HG03439 (cell line): Measurements from ENCODE around the gene TXLNB.

Experiments
- ATAC-seq: cut with Tn5 transposase; IDR thresholded peaks from one replicate; pipeline ENCODE4 v1.9.1; 2021; ENCODE audit warnings: mild to moderate bottlenecking, moderate library complexity; ENCODE audit not compliant: unreplicated experiment

TXLNB gene

GRCh38 chr6:139291813-139292619, at the start of gene TXLNB:
Gene TXLNB (minus strand): TSS chr6:139291998. CDS start chr6:139288899, 3,099 bp downstream.
- ATAC-seq, result peak; percentile 61

GRCh38 chr6:139341060-139341459, 49.3 kb upstream of the TXLNB start:
- ATAC-seq, result no peak

GRCh38 chr6:139338795-139339194, 47.0 kb upstream of the TXLNB start:
- ATAC-seq, result no peak

DNA sequence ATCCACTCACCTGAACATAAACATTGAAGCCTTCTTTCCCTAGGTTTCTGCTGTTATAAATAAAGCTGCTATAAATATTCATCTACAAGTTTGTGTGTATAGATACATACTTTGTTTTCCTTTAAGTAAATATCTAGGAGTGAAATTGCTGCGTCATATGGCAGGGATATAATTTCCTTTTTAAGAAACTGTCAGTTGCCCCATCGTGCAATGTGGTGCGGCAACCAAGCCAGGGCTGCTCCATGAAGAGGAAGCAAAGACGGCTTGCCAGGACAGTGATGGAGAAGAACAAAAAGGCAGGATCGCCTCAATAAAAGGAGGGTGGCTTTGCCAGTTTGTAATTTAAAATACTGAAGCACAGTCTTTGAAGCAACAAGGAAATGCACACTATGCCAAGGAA, 46.0 kb upstream of the TXLNB start:
- ATAC-seq, result no peak

DNA sequence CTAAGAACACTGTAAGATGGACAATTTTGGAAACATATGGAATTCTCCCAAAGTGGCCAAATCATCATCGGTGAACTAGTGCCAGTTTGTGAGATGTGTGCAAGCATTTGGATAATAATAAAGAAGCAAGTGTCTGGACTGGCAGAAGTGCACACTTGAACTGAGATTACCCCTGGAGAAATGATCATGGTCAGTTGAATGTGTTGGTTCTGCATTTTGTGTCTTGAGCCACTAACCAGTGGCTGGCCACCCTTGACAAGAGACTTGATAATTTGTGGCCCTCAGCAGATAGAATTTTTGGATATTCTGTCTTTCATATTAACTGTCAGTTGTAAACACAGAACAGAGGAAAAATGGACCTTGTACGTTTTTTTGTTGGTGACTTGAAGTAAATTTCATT, 45.2 kb upstream of the TXLNB start:
- ATAC-seq, result no peak

DNA sequence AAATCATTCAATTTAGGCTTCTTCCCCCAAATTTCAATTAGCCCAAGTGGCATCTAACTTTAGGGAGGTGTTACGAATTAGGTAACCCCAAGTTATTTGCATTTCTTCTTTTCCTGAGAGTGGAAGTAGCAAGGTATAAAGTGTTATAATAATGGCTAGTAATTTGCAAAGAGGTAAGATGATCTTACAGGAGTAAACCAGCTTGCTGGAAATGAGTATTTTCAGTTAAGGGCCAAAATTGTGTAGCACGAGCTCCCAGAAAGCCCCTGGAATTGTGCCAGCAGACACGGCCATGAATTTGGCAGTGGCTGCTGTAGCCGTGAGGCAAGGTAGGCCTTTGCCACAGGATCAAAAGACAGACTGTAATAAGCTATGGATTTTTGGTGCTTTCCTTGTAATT, 44.7 kb upstream of the TXLNB start:
- ATAC-seq, result peak; percentile 60

DNA sequence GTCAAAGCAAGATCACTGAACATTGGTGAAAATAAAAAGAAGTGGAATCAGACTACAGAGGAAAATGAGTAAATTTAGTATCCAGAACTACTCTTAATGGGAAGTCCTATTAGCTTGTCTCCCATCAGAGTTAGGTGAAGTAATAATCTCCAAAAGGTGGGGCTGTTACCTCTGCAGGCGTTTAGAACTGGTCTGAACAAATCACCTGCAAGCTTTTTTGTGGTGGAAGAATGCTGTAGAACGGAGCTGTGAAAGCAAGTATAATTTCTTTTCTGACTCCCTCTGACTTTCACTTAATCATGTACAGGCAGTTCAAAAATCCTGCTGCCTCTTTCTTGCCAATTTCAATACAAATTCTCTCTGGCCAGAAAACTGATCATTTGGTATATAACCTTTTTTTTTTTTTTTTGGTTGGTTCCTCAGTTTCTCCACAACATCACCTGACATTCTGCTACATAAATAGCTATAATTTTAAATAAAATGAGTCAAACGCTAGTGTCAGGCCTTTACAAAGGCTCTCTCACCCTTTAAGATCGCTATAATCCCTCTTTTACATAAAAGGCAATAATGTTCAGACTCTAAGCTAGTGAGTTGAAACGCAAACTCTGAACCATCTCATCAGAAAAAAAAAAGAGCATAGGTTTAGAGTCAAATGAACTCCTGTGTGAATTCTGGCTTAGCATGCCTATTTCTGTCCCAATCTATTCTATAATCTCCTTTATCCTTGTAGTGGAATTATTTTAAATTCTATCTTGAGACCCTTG, 43.8 kb upstream of the TXLNB start:
- no peak for ATAC-seq

DNA sequence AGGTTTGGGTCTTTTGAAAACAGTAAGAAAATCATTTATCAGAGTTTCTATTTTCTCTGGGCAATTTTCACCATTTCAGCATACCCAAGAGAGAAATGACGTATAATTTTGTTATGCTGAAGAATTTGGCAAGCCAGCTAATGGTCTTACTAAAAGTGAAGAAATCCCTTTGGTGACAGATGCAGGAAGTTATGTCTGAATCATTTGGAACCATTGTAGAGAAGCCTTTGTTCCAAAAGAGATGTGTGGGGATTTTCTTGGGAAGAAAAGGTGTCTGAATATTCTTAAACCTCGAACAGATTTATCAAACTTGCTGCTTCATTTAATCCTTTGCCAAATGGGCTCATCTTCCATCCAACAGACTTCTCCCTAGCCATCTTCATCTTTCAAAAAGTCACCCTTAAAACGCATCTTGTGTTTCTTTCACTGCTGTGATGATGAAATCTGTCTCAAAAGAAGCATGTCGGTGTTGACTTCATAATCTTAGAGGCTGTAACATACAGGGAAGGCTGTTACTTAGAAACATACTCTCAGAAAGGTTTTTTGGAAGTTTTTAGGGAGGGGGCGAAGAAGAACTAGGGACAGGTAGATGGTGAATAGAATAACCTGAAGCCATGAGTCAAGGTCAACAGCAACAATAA, 43.1 kb upstream of the TXLNB start:
- no peak for ATAC-seq

GRCh38 chr6:139330826-139331500, 39.2 kb upstream of the TXLNB start:
- no peak for ATAC-seq

DNA sequence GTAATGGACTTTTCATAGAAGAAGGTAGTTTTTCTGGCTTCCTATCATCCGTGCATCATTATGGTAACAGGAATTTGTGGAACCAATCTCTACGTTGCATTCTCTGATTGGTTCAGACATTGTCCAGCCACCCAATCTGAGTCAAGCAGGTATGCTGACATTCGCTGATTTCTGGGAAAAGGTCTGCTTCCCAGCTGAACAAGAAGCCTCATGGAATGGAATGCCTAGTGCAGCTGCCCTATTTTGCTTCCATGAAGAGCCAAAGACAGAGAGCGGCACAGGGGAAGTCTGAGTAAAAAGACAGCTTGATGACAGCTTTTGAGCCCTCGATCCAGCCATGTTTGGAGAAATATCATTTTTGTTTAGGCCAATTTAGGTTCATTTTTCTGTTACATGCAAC, 38.5 kb upstream of the TXLNB start:
- ATAC-seq, result no peak

GRCh38 chr6:139329224-139329623, 37.4 kb upstream of the TXLNB start:
- no peak for ATAC-seq

DNA sequence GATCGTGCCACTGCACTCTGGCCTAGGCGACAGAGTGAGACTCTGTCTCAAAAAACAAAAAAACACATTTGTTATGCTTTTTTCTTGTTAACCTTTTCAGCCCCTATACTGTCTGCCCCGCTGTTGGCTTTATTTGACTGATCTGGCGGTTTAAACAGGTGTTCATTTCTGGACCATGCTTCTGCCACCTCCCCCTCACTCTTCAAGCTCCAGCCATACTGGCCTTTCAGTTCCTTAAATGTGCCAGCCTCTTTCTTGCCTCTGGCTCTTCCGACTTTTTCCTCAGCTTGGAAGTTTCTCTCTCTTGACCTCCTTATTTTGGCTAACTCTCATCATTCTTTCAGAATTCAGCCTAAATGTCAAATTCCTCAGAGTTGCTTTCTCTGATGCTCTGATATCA, 35.2 kb upstream of the TXLNB start:
- peak; percentile 51 for ATAC-seq

DNA sequence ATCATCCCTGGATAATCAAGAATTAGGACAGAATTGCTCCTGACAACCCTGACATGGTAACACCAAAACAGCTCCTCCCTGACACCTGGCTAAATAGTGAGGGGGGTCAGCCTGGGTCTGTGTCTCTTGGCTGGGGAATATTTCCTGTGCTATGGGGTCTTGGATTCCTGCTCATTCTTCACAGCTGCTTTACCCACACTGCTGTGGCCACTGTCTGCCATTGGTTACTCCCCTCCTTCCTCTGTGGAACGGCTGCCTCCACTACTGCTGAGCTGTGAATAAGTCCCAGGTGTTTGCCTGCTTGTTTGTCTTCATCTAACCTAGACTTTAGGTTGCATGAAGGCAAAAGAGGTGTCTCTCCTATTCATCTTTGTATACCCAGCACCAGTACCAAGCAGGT, 33.9 kb upstream of the TXLNB start:
- ATAC-seq, result no peak

- peak; percentile 40 for ATAC-seq
Observed at GRCh38 chr6:139325125-139325524, 33.3 kb upstream of the TXLNB start.

DNA sequence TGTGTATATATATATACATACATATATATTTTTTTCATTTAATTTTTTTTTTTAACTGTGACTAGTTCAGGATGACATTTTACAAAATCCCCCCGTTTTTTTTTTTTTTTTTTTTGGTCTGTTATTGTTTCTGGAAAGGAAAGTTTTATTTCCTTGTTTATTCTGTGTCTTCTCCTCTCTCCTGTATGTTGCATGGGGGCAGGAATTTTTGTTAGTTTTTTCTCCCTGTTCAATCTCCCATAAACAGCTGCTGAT, 32.4 kb upstream of the TXLNB start:
- no peak for ATAC-seq

DNA sequence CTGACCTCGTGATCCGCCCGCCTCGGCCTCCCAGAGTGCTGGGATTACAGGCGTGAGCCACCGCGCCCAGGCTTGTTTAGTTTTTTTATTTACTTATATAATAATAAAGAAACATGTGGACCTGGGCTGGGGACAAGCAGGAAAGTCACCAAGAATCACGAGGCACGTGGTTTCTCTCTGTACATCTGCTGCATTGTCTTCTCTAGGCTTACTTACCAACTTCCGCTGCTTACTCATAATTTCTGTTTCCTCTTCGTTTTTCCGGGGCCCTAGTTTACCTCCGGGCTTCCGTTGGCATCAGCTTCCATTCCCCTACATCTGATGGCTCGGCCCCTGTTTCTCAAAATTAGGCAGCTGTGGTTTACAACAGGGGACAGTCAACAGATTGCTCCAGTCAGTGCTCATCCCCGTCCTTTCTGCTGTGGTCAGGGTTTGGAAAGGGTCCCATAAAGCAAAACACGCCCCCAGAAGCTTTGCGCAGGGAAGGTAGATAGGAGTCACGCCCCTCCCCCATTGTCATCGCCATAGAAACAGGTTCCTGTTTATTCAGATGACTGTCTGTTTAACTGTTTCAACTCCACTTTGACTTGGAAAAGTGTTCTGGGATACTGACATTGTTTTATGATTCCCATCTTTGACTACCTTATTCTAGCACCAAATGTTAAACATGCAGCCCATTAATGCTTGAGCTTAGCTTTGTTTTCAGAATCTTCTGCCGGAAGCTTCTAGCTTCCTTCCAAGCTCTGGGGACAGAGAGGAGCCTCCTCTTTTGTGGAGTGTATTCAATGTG, 31.9 kb upstream of the TXLNB start:
- ATAC-seq, result peak; percentile 45

GRCh38 chr6:139320081-139320480, 28.3 kb upstream of the TXLNB start:
- ATAC-seq, result no peak

GRCh38 chr6:139316622-139317317, 25.0 kb upstream of the TXLNB start:
- no peak for ATAC-seq

- ATAC-seq, result no peak
Observed at GRCh38 chr6:139313784-139314545, 22.2 kb upstream of the TXLNB start.
